Sciatic nerve (tissue), 2 donors: ENCODE measurements around the gene FAM180A. TPM values are rescaled to one million over a fixed set of nuclear protein-coding genes. Genes with fewer than 3 reads are reported as not detected.

Experiments
- ATAC-seq: fragments of 200-7000 bp; cut with Tn5 transposase; one replicate; pipeline ENCODE4 v1.9.1; 2020; ENCODE audit warnings: mild to moderate bottlenecking, moderate library complexity
- DNase-seq: peaks from one replicate; pipeline ENCODE4 v3.0.0-alpha.2; 2020; ENCODE audit warnings: low spot score
- intact Hi-C: fragments of 100-400 bp; cut with DNase I; formaldehyde crosslinking; loops from one replicate; pipeline ENCODE4 v1.14.2; 2022
- total RNA-seq: library from RNA; stranded (reverse); fragmentation: NEBNext Ultra II Directional; extraction: Animal tissue kit (Norgen Biotek cat#: 25700); gene quantifications from one replicate; pipeline ENCODE4 v1.2.1, GENCODE V29; 2021
- donor health status: DM: no; HTN: no; CAD: no.
- donor health status: DM: no; HTN: no; CAD: no.

The FAM180A gene
- total RNA-seq, 1 donor from 2014 or later, result 8.0 TPM

- DNase-seq (no peak), ATAC-seq (no peak)
- intact Hi-C loops, result no loop called here
Observed at GRCh38 chr7:135718794-135719437, 29.7 kb downstream of the FAM180A start.

GRCh38 chr7:135718219-135718618 lies 30.4 kb downstream of the FAM180A start:
- ATAC-seq (no peak), DNase-seq (no peak)
- intact Hi-C loops, result no loop called here

GRCh38 chr7:135717693-135718092 lies 30.9 kb downstream of the FAM180A start:
- intact Hi-C loops, result no loop called here
- no peak for ATAC-seq
- no peak for DNase-seq

DNA sequence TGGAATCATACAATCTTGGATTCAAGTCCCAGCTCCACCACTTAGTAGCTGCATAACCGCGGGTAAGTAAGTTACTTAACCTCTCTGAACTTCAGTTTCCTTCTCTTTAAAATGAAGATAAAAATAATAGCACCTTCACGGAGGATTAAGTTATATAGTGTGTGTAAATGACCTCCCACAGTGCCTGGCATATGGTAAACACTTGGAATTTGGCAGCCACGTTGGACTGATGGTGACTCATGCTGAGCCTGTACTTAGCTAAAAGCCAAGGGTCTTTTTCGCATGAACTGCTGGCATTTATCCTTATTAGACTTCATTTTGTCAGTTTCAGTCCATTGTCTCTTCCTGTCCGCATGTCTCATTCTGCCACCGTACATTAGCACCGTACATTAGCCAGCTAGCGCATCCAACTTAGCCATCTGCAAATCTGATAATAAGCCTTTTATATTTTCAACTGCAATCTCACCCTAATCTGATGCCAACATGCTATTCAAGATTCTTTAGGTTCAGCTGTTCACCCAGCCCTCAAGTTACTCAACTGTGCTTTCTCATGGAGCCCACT lies 31.9 kb downstream of the FAM180A start:
- intact Hi-C loops, result no loop called here
- DNase-seq (no peak), ATAC-seq (no peak)

DNA sequence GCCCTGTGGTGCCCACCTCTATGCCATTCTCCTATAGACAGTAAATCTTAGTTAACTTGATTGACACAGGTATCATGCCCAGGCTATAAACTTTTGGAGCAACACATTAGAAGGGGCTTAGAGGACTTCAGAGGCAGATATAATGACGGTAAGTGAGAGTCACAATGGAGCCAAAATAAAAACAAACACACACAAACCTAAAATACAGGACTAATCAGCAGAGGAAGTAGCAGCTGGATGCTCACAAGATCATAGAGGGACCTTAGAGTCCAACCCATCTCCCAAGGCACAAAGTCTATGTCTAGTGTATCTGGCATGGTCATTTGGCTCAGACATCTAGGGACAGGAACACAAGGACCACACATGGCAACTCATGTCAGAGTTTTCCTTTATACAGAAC lies 32.9 kb downstream of the FAM180A start:
- ATAC-seq, result no peak
- no peak for DNase-seq
- intact Hi-C loops, result no loop called here

- DNase-seq, result no peak
- no peak for ATAC-seq
- intact Hi-C loops, result no loop called here
Observed at GRCh38 chr7:135715055-135715522, 33.5 kb downstream of the FAM180A start.

- DNase-seq, result no peak
- intact Hi-C loops, result no loop called here
- no peak for ATAC-seq
Observed at GRCh38 chr7:135714534-135715009, 34.0 kb downstream of the FAM180A start.

DNA sequence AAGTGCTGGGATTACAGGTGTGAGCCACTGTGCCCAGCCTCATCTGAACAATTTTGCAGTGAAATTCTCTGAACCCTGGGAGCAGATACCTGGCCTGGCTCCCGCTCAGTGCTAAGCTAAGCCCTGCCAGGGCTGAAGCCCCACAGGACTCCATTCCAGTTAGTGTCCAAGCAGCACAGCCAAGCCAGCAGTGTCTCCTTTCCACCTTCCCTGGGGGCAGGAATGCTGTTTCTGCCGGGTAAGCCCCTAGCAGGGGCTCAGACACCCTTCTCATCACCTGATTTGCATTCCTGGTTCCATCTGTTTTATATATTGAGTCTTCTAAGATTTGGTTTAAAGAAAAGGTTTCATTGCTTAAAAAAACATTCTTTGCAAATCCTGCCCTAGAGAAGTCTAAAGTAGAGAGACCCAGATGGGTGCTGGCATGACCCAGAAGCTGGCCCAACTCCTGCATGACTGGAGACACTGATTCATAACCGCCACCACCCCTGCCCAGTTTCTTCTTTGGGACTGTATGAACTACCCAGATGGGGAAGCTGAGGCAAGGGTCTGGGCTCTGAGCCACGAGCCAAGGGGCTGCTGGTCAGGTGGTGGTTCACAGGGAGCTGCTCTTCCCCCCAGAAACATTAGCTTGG lies 34.7 kb downstream of the FAM180A start:
- no peak for DNase-seq
- ATAC-seq, result no peak
- intact Hi-C loops, result no loop called here

DNA sequence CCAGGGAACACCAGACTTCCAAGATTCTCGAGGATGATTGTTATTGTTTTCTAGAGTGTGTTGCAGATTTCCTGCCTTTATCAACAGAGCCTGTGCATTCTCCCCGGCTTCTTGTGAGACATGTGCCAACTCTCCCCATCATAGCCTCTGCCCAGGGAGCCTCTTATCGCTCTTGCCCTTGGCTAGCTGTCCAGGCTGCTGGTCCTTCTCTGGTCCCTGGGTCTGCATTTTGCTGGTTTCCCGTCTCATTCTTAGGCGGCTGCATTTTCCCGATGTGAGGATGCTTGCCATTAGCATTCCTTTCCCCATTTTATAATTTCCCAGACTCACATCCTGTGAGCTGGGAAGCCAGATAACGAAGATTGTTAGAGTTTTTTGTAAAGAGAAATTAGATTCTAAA lies 35.8 kb downstream of the FAM180A start:
- intact Hi-C loops, result no loop called here
- DNase-seq, result no peak
- ATAC-seq, result no peak

- intact Hi-C loops, result no loop called here
- no peak for ATAC-seq
- DNase-seq, result no peak
Observed at GRCh38 chr7:135712182-135712782, 36.3 kb downstream of the FAM180A start.

DNA sequence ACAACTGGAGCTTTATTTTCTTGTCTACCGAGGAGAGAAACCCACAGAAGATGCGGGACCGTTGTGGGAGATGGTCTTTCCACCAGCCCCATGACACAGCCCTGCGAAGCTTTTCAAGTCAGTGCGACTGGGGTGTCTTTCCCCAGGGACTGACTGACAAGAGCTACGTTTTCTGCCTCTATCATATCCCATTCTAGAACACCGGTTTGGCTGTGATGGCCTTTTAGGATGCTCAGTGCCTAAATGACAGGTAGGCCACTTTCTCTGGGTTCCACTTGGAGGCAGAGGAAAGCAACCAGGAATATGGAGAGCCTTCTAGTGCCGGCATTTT lies 37.5 kb downstream of the FAM180A start:
- no peak for DNase-seq
- ATAC-seq, result no peak
- intact Hi-C loops, result no loop called here

- DNase-seq (no peak), ATAC-seq (peak; percentile 41)
- intact Hi-C loops, result no loop called here
Observed at GRCh38 chr7:135710417-135711138, 38.0 kb downstream of the FAM180A start.

DNA sequence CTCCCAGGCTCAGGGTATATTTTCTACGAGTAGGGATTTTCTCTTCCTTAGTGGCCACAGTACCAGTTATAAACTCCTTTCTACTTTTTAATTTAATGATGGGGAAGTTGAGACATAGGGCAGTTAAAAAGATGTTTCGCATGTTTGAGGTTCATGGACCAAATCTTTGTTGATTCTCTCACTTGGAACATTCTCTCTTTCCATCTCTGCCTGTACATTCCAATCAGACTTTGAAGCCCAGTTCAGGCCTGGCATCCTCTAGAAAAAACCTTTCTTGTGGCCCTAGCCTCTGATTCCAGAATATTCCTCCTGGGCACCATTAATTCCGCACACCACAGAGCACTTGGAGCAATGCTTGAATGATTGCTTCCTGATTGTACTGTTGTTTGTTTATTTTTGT lies 39.1 kb downstream of the FAM180A start:
- ATAC-seq (no peak), DNase-seq (no peak)
- intact Hi-C loops, result no loop called here

DNA sequence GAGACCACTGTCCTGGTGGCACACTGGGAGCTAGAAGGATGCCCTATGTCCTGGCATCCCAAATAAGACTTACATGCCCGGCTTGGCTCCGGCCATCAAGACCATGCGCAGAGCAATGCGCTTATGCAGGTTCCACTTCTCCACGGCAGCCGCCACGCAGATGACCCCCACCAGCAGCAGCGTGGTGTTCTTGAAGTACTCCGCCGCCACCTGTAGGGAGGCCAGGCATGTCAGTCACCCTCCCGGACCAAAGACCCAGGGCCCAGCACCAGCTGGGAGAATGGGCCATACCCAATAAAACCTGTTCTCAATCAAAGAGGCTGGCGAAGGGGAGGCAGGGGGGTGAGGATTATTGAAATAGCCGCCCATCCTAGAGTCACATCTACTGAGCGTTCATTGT lies 40.6 kb downstream of the FAM180A start:
- ATAC-seq, result no peak
- DNase-seq, result no peak
- intact Hi-C loops, result no loop called here

DNA sequence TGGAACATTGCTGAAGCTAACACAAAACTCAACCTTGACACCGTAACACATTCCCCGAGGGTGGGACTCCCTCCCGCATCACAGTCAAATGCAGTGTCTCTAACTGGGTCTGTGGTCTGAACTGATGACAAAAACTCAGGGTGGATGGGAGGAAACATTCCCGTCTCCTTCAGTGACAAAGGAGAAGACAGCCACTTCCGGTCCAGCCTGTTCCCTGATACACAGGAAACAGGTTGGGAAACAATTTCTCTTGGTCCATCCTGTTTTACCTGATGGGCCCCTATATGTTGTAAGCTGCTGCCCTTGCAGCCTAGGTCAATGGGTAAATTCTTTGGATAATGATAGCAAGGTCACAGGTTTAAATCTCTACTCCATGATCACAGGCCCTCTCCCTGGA lies 41.0 kb downstream of the FAM180A start:
- ATAC-seq, result no peak
- intact Hi-C loops, result no loop called here
- no peak for DNase-seq

GRCh38 chr7:135706858-135707569 lies 41.6 kb downstream of the FAM180A start:
- intact Hi-C loops, result no loop called here
- DNase-seq (no peak), ATAC-seq (no peak)

- ATAC-seq (no peak), DNase-seq (no peak)
- intact Hi-C loops, result no loop called here
Observed at GRCh38 chr7:135706038-135706742, 42.4 kb downstream of the FAM180A start.

DNA sequence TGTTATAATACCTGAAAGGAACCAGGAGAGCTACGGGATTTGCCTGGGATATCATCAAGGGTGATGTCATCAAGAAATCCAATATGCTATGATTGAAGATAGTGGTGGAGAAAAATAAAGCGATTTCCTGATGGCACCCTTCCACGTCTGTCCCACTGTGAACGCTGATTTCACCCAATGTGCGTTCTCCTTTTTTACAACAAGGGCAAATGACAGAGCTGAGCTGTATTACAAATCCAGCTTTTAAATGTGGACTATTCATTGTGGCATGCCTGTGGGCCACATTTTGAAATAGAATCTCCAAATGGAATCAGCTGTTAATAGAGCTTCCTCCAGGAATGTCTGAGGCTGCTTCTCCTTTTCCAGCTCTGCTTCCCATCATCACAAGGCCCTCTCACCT lies 43.9 kb downstream of the FAM180A start:
- no peak for DNase-seq
- no peak for ATAC-seq
- intact Hi-C loops, result no loop called here
